Hair follicular keratinocyte (primary cell): ENCODE measurements around the gene NR2F6. TPM values are rescaled to one million over a fixed set of nuclear protein-coding genes. Genes with fewer than 3 reads are reported as not detected.

Source experiments
- total RNA-seq: library from RNA; depleted of rRNA; stranded (reverse); fragments of >200 nt; gene quantifications from 2 replicates; pipeline ENCODE4 v1.2.3, GENCODE V29; 2015

The NR2F6 gene
- total RNA-seq: 77.4 and 94.2 TPM in 2 replicates

DNA sequence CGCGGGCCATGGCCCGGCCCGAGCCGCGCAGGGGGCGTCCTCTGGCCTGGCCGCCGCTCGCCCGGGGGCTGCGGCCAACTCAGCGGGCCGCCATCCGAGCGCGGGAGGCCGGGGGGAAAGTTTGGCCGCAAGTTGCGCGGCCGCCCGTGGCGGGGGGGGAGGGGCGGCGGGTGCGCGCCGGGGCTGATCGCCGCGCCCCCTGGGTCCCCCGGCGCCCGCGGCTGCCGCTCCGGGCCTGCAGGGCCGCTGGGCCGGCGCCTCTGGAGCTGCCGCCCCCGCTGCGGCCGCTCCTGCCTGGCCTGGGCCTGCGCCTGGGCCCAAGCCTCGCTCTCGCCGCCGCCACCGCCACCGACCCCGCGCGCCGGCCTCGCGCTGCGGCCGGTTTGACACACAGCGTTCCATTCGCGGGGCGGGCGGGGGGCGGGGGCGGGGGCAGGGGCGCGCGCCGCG lies at the start of gene NR2F6:
Gene NR2F6 (minus strand): TSS at position 385 of the 450 bp plus-strand sequence. CDS start 699 bp downstream, outside the sequence.

DNA sequence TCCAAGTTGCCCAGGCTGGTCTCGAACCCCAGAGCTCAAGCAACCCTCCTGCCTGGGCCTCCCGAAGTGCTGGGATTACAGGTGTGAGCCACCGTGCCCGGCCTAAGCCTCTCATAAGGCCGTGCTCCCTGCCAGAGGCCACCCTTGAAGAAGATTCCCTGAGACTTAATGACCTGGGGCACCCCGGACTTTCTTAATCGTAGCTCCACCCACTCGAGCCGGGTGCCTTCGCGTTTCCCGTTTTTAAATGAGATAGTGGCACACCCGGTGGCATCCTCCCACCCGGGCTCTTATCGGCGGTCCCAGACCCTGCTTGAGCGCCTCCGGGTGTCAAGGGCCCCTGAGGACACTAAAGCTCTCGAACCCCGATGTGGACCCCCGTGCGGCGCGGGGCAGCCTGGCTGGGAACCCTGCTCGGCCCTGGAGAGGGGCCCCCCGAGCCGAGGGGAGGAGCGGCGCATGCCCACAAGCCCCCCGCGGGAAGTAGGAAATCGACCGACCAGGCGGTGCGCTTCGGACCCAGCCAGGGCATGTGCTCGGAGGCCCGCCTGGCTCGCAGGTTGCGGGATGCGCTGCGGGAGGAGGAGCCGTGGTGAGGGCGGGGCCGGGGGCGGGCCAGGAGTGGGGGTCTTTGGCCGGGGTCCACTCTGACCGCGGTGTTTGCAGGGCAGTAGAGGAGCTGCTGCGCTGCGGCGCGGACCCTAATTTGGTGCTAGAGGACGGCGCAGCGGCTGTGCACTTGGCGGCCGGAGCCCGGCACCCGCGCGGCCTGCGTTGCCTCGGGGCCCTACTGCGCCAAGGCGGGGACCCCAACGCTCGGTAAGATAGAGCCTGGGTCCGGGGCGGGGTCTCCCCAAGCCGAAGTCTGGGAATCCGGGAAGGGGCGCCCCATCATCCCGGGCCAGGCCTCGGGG lies 35.9 kb upstream of the NR2F6 start, which contains the start of gene ANKLE1:
Gene ANKLE1 (plus strand): TSS at position 511 of the 914 bp plus-strand sequence. CDS start 20 bp downstream, at position 531.

DNA sequence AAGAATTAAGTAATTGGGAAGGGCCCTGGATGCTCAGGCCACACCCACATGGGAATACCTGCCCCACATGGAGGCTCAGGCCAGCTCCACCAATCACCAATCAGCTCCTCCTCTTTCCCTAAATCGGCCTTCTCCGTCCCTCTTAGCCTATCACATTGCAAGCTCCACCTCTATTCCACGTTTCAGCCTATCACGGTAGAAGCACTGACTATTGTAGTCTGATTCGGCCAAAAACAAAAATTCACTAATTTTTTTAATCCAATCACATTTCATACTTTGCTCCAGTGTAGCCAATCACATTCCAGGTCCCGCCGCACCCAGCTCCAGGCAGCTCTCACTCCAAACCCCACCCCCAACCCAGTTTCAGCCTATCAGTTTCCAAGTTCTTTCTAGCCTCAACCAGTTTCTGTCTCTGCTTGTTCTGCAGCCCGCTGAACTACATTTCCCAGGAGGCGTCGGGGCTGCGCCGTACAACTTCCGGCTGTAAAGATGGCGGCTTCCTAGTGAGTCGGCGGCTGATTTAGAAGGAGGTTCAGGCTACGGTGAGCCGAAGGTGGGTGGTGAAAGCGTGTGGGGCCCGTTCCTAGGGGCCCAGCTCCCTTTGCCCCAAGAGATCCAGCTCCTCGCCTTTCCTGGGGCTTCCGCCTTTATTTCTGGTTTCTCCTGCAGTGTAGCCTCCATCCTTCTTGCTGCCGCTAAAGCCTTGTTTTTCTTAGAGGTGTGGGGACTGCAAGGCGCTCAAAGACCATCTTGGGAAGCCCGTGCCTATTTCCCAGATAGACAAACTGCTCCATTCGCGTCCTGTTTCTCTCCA lies 21.5 kb upstream of the NR2F6 start, which contains the start of gene BABAM1:
Gene BABAM1 (plus strand): TSS at position 469 of the 814 bp plus-strand sequence. CDS start 1,364 bp downstream, outside the sequence.

DNA sequence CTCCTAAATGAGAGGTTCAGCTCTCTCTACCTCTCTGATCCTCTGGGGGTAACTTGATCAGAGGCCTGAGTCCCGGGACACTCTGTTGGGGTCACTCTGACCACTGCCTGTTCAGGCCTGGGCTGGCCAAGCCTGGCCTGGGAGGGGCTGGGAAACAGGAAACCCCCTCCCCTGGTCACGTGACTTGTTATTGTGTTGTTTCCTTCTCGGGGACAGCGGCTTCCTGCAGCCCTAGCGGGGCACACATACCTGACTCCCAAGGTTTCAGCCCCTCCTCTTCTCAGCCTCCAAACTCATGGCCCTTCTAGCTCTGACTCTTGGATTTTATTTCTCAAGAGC lies 18.9 kb upstream of the NR2F6 start, which contains the start of gene USHBP1:
Gene USHBP1 (minus strand): TSS at position 105 of the 339 bp plus-strand sequence. CDS start 446 bp downstream, outside the sequence.

DNA sequence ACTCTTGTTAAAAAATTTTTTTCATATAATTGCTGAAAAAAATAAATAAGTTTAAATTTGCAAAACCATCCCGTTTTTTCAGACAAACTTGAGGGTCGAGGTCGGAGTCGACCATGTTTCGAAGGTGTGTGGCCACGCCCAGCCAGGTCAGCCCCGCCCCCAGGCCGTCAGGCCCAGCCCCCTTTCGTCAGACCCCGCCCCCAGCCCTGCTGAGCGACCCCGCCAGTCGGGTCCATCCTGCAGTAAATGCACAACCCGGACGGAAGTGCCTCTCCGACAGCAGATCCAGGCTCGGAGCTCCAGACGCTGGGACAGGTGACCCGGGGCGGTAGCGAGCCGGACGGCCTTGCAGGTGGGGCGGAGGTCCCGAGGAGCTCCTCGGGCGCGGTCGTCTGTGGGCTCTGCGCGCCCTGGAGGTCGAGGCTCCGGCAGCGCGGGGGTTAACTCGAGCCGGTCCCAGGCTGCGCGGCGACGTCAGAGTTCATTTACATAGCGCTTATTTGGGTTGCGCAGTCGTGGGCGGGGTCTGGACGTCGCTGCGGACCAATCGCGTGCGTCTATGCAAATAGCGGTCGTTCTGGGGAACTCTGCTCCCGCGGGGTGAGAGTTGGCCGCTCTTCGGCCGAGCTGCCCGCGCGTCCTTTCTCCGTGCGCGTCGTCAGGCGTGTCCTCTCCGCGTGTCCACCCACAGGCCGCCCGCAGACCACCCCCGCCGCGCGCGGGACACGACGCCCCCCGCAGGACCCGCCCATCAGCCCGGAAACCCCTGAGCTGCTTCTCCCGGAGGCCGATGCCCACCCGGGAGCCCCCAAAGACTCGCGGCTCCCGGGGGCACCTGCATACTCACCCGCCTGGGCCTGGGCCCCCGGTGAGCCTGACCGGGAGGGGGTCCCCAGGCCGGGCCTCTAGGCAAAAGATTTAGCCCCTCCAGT lies 19.5 kb downstream of the NR2F6 start, which contains the start of gene OCEL1:
Gene OCEL1 (plus strand): TSS at position 225 of the 932 bp plus-strand sequence. CDS start 22 bp downstream, at position 247.

GRCh38 chr19:17215127-17215971 lies 30.4 kb downstream of the NR2F6 start, which contains the start of gene USE1:
Gene USE1, plus strand, starts transcription at chr19:17215357. Its CDS starts 49 bp downstream, at chr19:17215406.

Other genes starting within 250 kb of the NR2F6 start
- gene CPAMD8, start 219.1 kb downstream of the NR2F6 start, total RNA-seq: 2.1 and 3.7 TPM in 2 replicates
- 3.1 and 17.7 TPM in 2 replicates for gene HAUS8, start 170.5 kb downstream of the NR2F6 start, total RNA-seq
- 33.0 and 33.1 TPM in 2 replicates for gene MYO9B, start 170.1 kb downstream of the NR2F6 start, total RNA-seq
- 16.8 and 19.1 TPM in 2 replicates for gene USE1, start 30.6 kb downstream of the NR2F6 start, total RNA-seq
- gene OCEL1, start 19.7 kb downstream of the NR2F6 start, total RNA-seq: 2.8 and 5.5 TPM in 2 replicates
- not detected in 2 replicates for gene USHBP1, start 18.8 kb upstream of the NR2F6 start, total RNA-seq
- gene BABAM1, start 21.5 kb upstream of the NR2F6 start, total RNA-seq: 62.6 and 101 TPM in 2 replicates
- gene ANKLE1, start 36.0 kb upstream of the NR2F6 start, total RNA-seq: 0.62 and 0.76 TPM in 2 replicates
- 19.6 and 20.1 TPM in 2 replicates for gene ABHD8, start 57.5 kb upstream of the NR2F6 start, total RNA-seq
- 46.9 and 81.8 TPM in 2 replicates for gene MRPL34, start 60.0 kb upstream of the NR2F6 start, total RNA-seq
- gene DDA1, start 63.6 kb upstream of the NR2F6 start, total RNA-seq: 17.1 and 31.0 TPM in 2 replicates
- 1.3 and 3.9 TPM in 2 replicates for gene ANO8, start 88.9 kb upstream of the NR2F6 start, total RNA-seq
- gene GTPBP3, start 91.6 kb upstream of the NR2F6 start, total RNA-seq: 22.2 and 32.7 TPM in 2 replicates
- gene PLVAP, start 131.4 kb upstream of the NR2F6 start, total RNA-seq: not detected in 2 replicates
- not detected in 2 replicates for gene CCDC194, start 148.3 kb upstream of the NR2F6 start, total RNA-seq
- 0.08 and 0.47 TPM in 2 replicates for gene BST2, start 159.7 kb upstream of the NR2F6 start, total RNA-seq
- gene MVB12A, start 174.1 kb upstream of the NR2F6 start, total RNA-seq: 62.6 and 85.3 TPM in 2 replicates
- gene TMEM221, start 202.7 kb upstream of the NR2F6 start, total RNA-seq: not detected in 2 replicates
- gene NXNL1, start 215.0 kb upstream of the NR2F6 start, total RNA-seq: not detected in 2 replicates
- 8.1 and 21.4 TPM in 2 replicates for gene SLC27A1, start 224.6 kb upstream of the NR2F6 start, total RNA-seq